GM19035 (cell line): Measurements from ENCODE around the gene SETDB1.
A peak's percentile ranks its signal among the peaks of the same experiment; 100 is the strongest.
"Not testable (repeated sequence)": the region's sequence is repeated elsewhere in the genome, so short reads cannot be mapped to it uniquely, and the experiment has no call there.

Experiments used
- ATAC-seq: cut with Tn5 transposase; IDR thresholded peaks from one replicate; pipeline ENCODE4 v1.9.1; 2021; ENCODE audit not compliant: unreplicated experiment

SETDB1 gene

DNA sequence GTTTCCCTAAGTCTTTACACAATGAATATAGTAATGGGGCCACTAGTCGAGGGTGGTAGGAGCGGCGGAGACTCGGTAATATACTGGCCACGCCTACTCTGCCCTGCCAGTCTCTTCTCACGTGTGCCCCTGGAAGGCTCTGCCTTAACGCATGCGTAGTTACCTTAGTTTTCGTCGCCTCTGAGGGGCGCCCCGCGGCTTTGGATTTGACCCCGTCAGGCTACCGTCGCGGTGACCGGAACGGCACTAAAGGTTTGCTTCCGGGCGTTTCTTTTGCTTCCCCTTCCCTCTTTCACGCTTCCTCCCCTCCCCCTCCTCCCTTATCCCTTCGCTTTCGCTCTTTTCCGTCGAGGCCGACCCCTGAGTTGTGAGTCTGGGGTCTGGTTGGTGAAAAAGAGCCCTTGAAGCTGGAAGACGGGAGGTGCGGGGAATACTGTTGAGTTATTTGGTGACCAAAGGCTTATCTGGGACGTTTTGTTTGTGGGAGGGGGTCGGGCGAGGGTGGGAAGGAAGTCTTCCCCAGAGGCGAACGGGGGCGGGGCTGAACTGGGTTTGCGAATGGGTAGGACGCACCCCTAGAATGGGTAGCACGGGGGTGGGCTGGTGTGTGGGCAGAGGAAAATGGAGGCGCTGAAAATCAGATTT lies at the start of gene SETDB1:
Gene SETDB1 (plus strand): TSS at position 267 of the 645 bp plus-strand sequence. CDS start 1,352 bp downstream, outside the sequence.
- ATAC-seq: peak; percentile 92

DNA sequence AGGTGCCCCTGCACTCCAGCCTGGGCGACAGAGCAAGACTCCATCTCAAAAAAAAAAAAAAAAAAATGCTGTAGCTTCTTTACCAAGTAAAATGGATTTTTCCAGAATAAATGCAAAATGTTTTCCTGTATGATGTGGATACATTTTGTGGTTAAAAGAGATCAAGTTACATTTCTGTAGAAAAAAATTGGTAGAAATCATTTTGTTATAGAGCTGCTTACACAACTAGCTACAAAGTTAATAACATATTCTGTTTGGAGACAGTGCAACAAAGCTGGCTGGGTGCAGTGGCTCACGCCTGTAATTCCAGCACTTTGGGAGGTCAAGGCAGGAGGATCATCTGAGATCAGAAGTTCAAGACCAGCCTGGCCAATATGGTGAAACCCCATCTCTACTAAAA lies 47.2 kb upstream of the SETDB1 start:
- not testable (repeated sequence) for ATAC-seq

GRCh38 chr1:150881331-150882070 lies 44.7 kb upstream of the SETDB1 start:
- no peak for ATAC-seq

- ATAC-seq: not testable (repeated sequence)
Measured at GRCh38 chr1:150883121-150883520, 43.0 kb upstream of the SETDB1 start.

GRCh38 chr1:150887018-150887417 lies 39.1 kb upstream of the SETDB1 start, which contains the start of gene CTXND2:
CTXND2 (plus strand) TSS chr1:150887136; CDS start chr1:150912315, 25,179 bp downstream.
- ATAC-seq: no peak

- no peak for ATAC-seq
Measured at GRCh38 chr1:150888727-150889126, 37.4 kb upstream of the SETDB1 start.

DNA sequence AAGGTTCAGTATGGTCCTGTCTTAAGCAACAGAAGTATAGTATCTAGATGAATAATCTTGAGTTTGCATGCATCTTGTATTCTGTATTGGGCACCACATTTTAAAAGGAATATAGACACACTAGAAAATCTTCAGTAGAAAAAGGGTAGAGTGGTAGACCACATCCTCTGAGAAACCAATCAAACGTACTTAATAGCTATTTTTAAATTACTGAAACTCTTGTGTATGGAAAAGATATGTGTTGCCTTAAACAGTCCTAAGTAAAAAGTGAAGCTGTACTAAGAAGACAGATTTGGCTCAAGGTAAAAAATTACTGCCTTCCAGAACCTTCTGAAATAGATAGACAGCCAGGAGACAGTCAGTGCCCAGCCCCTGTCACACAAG lies 36.1 kb upstream of the SETDB1 start:
- peak; percentile 43 for ATAC-seq

DNA sequence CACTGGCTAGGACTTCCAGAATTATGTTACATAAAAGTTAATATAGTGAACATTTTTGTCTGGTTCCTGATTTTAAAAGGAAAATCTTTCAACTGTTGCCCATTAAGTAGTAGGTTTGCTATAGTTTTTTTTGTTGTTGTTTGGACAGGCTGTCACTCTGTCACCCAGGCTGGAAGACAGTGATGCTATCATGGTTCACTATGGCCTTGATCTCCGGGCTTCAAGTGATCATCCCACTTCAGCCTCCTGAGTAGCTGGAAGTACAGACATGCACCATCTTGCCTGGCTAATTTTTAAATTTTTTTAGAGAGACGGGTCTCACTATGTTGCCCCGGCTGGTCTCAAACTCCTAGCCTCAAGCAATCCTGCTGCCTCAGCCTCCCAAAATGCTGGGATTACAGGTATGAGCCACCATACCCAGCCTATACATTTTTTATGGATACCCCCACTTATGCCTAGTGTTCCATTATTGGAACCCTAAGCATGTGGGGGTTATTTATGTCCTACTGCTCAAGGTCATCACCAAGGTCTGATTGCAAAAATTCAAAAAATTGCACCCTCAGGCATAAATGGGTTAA lies 32.7 kb upstream of the SETDB1 start:
- no peak for ATAC-seq

DNA sequence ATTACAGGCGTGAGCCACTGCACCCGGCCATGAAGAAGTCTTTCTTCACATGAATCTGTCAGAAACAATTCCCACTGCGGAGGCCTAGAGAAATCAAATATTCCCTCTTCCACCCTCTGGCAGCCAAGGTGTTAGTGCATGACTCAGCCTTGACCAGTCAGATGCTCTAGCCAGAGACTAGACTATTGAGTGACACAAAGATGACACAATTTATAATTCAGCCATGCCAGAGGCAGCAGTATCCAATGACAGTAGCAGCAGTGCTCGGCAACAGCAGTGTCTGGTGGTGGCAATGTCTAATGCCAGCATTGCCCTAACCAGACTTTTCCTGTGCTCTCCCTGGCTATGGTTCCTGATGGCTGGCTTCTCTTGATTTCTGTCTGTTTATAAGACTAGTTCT lies 30.5 kb upstream of the SETDB1 start:
- ATAC-seq: no peak

- not testable (repeated sequence) for ATAC-seq
Measured at GRCh38 chr1:150899795-150900194, 26.4 kb upstream of the SETDB1 start.

DNA sequence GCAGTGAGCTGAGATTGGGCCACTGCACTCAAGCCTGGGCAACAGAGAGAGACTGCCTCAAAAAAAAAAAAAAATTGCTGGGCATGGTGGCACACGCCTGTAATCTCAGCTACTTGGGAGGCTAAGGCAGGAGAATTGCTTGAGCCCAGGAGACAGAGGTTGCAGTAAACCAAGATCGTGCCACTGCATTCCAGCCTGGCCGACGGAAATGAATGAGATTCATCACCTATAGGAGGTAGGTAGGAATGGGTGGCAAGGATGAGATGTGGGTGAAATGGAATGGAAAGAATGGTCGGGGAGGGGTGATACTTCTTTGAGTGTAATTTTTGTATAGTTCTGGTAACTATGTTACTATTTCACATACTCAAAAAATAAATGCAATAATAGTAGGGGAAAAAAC lies 23.8 kb upstream of the SETDB1 start:
- ATAC-seq: no peak

GRCh38 chr1:150902751-150903150 lies 23.4 kb upstream of the SETDB1 start:
- ATAC-seq: no peak

- ATAC-seq: no peak
Measured at GRCh38 chr1:150905301-150905700, 20.9 kb upstream of the SETDB1 start.

GRCh38 chr1:150906329-150906728 lies 19.8 kb upstream of the SETDB1 start:
- ATAC-seq: no peak

DNA sequence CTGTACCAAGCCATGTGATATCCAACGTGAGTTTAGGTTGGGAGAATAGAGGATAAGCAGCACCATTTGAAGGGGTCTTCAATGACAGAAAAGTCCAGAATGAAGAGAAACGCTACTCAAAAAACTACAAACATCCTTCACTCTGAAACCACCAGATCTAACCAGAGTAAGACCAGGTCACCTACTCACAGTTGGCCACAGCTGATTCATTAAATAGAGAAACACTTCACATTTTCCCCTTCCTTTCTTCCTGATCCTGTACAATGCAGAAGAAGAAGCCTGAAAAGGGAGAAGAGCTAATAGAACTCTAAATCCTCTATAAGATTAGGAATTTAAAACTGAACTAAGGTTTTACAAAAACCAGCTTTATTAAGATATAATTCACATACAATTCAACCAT lies 19.4 kb upstream of the SETDB1 start:
- no peak for ATAC-seq

GRCh38 chr1:150909585-150910180 lies 16.5 kb upstream of the SETDB1 start:
- ATAC-seq: no peak

GRCh38 chr1:150912623-150913022 lies 13.5 kb upstream of the SETDB1 start:
- ATAC-seq: no peak

- no peak for ATAC-seq
Measured at GRCh38 chr1:150917387-150917786, 8.8 kb upstream of the SETDB1 start.

DNA sequence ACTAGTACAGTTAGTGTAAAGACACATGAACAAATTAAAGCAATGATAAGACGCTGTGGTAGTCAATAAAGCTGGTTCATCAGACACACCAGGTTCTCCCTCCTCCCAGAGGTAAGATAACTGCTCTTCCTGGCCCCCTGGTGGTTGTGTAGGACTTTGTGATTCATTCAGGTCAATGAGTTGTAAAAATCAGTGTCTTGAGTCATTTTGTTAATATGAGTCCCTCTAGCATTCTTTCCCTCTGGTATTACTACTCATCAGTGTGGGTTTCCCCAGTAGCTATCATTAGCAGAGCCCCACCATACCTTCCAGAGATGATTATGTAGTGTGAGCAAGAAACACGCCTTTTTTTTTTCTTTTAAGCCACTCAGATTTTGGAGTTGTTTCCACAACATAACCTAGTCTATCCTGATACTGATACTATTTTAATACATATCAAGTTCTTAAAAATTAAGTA lies 3.6 kb upstream of the SETDB1 start:
- no peak for ATAC-seq

DNA sequence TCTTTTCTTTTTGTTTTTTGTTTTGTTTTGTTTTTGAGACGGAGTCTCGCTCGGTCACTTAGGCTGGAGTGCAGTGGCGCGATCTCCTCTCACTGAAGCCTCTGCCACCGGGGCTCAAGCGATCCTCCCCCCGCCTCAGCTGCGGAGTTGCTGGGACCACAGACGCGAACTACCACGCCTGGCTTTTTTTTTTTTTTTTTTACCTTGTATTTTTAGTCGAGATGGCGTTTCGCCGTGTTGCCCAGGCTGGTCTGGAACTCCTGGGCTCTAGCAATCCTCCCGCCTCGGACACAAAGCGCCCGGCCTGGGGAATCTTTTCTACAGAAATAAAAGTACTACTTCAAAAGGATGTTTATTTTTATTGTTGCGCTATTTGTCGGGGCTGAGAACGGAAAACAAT lies 1.1 kb upstream of the SETDB1 start:
- no peak for ATAC-seq

GRCh38 chr1:150927624-150928023 lies 1.5 kb downstream of the SETDB1 start:
- no peak for ATAC-seq

- ATAC-seq: no peak
Measured at GRCh38 chr1:150928286-150928685, 2.1 kb downstream of the SETDB1 start.
